Upper lobe of left lung (tissue), 6 donors: Measurements from ENCODE around the gene RBM33. TPM values are rescaled to one million over a fixed set of nuclear protein-coding genes. Genes with fewer than 3 reads are reported as not detected.

Experiments
- ATAC-seq, 2 donors: fragments of 200-7000 bp; cut with Tn5 transposase; one replicate each; pipeline ENCODE4 v1.9.1; 2022; ENCODE audit warnings: mild to moderate bottlenecking in 2 of 2, moderate library complexity in 2 of 2; ENCODE audit not compliant: low FRiP score in 2 of 2
- DNase-seq, 2 donors: peaks; one replicate each; pipeline ENCODE4 v3.0.0-alpha.2; 2019 to 2020
- H3K27ac ChIP-seq, 4 donors: fragments of 200-600 bp; sonication (generic); one replicate each; pipeline ENCODE4 v1.5.1; 2016 to 2019
- H3K27me3 ChIP-seq, 4 donors: fragments of 200-600 bp; sonication (generic); one replicate each; pipeline ENCODE4 v1.5.1; 2017 to 2019
- H3K36me3 ChIP-seq, 4 donors: fragments of 200-600 bp; sonication (generic); one replicate each; pipeline ENCODE4 v1.5.1; 2016 to 2019
- H3K4me1 ChIP-seq, 4 donors: fragments of 200-600 bp; sonication (generic); one replicate each; pipeline ENCODE4 v1.5.1; 2018 to 2019
- H3K4me3 ChIP-seq, 4 donors: fragments of 200-600 bp; sonication (generic); one replicate each; pipeline ENCODE4 v1.5.1; 2017 to 2019; ENCODE audit warnings: mild to moderate bottlenecking in 2 of 4, moderate library complexity in 1 of 4
- H3K9me3 ChIP-seq, 4 donors: fragments of 200-600 bp; sonication (generic); one replicate each; pipeline ENCODE4 v1.5.1; 2018 to 2019
- EP300 ChIP-seq, 4 donors: sonication (generic); formaldehyde crosslinking; IDR thresholded peaks; one replicate each; pipeline ENCODE4 v1.5.1; 2017; ENCODE audit warnings: antibody characterized with exemption in 4 of 4, control low read depth in 2 of 4
- POLR2A ChIP-seq, 4 donors: fragments of 450-650 bp; IDR thresholded peaks; one replicate each; pipeline ENCODE4 v1.5.1; 2016 to 2017; ENCODE audit warnings: antibody characterized with exemption in 4 of 4, mild to moderate bottlenecking in 2 of 4
- POLR2AphosphoS5 ChIP-seq, 2 donors: sonication (generic); formaldehyde crosslinking; IDR thresholded peaks; one replicate each; pipeline ENCODE4 v1.5.1; 2017; ENCODE audit warnings: antibody characterized with exemption in 2 of 2
- WGBS, 2 donors: methylation state at CpG; one replicate each; pipeline ENCODE4 v1.1.5; 2017 to 2018; 5-methylcytosine and 5-hydroxymethylcytosine counted together
- total RNA-seq, 6 donors: library from RNA; depleted of rRNA in 4 of 6; stranded (reverse); fragments of >200 nt in 4 of 6; gene quantifications; one replicate each; pipeline versions ENCODE4 v1.1.0 to v1.2.1, GENCODE V29; 2016 to 2021
- TF ChIP-seq, protein P1 (sequence below), 6 experiments: fragments of 450-650 bp in 4 of 6; fragments of 200-600 bp in 2 of 6; sonication (generic) in 2 of 6; IDR thresholded peaks; one replicate each; pipeline ENCODE4 v1.5.1; 2016 to 2019; ENCODE audit warnings: antibody characterized with exemption in 6 of 6
- donor health status: DM: no; HTN: no; CAD: no; lungs with moderate emphysema.
- donor health status: DM: no; HTN: yes; CAD: no; lungs with severe emphysema.

The RBM33 gene
- total RNA-seq, 6 donors from 2014 or later: 40.6 to 179 (median 76.4) TPM

DNA sequence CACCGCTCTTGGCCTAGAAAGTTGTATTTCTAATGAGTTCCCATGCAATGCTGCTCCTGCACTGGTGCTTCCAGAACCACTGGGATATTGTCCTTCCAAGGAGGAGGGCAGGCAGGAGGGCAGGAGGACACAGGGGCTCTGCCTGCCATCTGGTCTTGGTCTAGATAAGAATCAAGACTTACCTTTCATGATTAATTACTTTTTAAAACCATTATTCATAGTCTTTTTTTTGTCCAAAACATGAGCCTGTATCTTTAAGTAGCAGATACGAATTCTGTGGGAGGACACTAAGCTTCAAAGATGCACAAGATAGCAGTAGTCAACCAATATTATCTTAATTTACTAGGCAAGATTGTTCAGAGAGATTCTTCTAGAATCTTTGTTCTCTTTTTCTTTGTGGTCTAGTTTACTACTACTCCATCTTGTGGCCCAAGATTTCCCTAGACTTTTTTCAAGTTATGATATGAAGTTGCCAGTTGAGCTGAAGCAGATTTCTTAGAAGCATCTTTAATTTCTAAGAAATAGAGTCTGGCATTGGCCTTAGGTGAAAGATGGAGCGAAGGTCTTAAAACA, 57.6 kb downstream of the RBM33 start:
- TF ChIP-seq, protein P1, sequence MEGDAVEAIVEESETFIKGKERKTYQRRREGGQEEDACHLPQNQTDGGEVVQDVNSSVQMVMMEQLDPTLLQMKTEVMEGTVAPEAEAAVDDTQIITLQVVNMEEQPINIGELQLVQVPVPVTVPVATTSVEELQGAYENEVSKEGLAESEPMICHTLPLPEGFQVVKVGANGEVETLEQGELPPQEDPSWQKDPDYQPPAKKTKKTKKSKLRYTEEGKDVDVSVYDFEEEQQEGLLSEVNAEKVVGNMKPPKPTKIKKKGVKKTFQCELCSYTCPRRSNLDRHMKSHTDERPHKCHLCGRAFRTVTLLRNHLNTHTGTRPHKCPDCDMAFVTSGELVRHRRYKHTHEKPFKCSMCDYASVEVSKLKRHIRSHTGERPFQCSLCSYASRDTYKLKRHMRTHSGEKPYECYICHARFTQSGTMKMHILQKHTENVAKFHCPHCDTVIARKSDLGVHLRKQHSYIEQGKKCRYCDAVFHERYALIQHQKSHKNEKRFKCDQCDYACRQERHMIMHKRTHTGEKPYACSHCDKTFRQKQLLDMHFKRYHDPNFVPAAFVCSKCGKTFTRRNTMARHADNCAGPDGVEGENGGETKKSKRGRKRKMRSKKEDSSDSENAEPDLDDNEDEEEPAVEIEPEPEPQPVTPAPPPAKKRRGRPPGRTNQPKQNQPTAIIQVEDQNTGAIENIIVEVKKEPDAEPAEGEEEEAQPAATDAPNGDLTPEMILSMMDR (IDR thresholded peaks at IDR 0.05): no peak
- TF ChIP-seq POLR2AphosphoS5 (IDR thresholded peaks at IDR 0.05) (no peak), POLR2A (IDR thresholded peaks at IDR 0.05) (no peak), EP300 (IDR thresholded peaks at IDR 0.05) (no peak)
- Histone ChIP-seq H3K4me1 (no peaks in the 10 kb centered on the region), H3K9me3 (no peaks in the 10 kb centered on the region), H3K27ac (no peak overlapping the region), H3K4me3 (no peak overlapping the region), H3K36me3 (peaks cover 10 to 58% (median 26%) of the 10 kb centered on the region in 4 donors), H3K27me3 (no peaks in the 10 kb centered on the region)
- ATAC-seq (no peak), DNase-seq (no peak)
- WGBS, 2 donors: 95 to 97% methylated on average over 3 of the region's 3 CpGs

DNA sequence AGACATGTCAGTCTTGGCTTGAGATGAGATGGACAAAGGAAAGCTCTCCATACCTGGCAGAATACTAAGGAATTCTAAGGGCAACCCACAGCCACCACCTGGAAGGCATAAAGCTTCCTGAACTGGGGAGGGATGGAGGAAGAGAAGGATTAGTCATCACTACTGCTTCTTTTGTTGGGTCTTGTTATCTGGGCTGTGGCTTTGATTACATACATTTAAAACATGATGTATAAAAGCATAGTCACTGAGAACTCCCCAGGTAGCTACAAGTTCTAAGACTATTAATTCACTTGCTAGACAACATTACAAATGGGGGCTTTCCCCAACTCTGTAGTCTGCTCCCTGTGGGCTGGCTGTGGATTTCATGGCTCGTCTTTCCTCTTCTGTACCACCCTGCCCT, 58.2 kb downstream of the RBM33 start:
- H3K4me1 ChIP-seq: no peaks in the 10 kb centered on the region
- TF ChIP-seq POLR2A (IDR thresholded peaks at IDR 0.05): no peak
- TF ChIP-seq, protein P1 (IDR thresholded peaks at IDR 0.05): no peak
- TF ChIP-seq EP300 (IDR thresholded peaks at IDR 0.05): no peak
- no peak for TF ChIP-seq POLR2AphosphoS5 (IDR thresholded peaks at IDR 0.05)
- no peak for ATAC-seq
- no peak for DNase-seq
- no peaks in the 10 kb centered on the region for H3K9me3 ChIP-seq
- H3K27me3 ChIP-seq: no peaks in the 10 kb centered on the region
- peaks cover 16 to 64% (median 28%) of the 10 kb centered on the region in 4 donors for H3K36me3 ChIP-seq
- H3K4me3 ChIP-seq: no peak overlapping the region
- H3K27ac ChIP-seq: no peak overlapping the region
- WGBS, 2 donors: 93 to 95% methylated on average over 1 of the region's 1 CpG

DNA sequence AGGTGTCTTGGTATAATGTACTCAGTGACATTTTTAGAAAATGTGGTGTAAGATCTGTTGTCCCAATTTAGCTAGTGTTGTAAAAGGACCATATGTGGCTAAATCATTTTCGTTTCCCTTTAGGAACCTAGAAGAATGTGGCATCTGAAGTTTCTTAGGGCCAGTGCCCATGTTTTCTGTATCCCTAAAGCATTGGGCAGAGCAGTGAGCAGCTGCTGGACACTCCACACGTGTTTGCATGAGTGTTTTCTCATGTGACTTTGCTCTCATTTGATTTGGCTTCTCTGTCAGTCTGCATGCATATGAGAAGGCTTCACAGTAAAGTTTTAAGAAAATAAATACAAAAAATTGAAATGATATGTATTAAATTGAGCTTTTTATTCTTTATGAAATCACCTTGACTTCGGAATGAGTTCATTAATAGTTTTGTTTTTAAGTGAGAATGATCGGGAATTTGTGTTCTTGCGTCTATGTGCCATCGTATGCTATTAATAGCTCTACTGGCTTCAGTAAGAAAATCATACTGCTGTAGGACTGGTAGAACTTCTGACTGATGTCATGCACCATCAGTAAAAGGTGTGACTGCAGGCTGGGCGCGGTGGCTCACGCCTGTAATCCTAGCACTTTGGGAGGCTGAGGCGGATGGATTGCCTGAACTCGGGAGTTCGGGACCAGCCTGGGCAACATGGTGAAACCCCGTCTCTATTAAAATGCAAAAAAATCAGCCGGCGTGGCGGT, 61.3 kb downstream of the RBM33 start:
- 94 to 95% methylated on average over 16 of the region's 16 CpGs for WGBS, 2 donors
- ATAC-seq: no peak
- TF ChIP-seq POLR2A (IDR thresholded peaks at IDR 0.05) (no peak), POLR2AphosphoS5 (IDR thresholded peaks at IDR 0.05) (no peak), EP300 (IDR thresholded peaks at IDR 0.05) (no peak)
- TF ChIP-seq, protein P1 (IDR thresholded peaks at IDR 0.05): no peak
- DNase-seq: no peak
- H3K4me3 ChIP-seq: no peak overlapping the region
- H3K27me3 ChIP-seq: no peaks in the 10 kb centered on the region
- no peaks in the 10 kb centered on the region for H3K4me1 ChIP-seq
- no peak overlapping the region for H3K27ac ChIP-seq
- H3K9me3 ChIP-seq: no peaks in the 10 kb centered on the region
- H3K36me3 ChIP-seq: peaks cover 25 to 89% (median 45%) of the 10 kb centered on the region in 4 donors

DNA sequence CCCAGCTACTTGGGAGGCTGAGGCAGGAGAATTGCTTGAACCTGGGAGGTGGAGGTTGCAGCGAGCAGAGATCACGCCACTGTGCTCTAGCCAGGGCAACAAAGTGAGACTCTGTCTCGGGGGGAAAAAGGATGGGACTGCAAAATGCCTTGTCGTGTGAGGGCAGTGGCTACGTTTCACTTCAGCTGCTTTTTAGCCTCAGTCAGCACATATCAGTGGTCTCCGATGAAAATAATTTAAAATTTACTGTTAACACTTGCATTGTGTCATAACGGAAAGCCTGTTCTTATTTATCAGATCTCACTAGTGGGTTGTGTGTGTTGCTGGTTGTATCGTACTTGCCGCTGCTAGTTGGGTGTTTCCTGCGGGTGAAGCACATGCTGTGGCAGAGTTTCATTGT, 61.9 kb downstream of the RBM33 start:
- H3K4me3 ChIP-seq: no peak overlapping the region
- 93 to 95% methylated on average over 10 of the region's 10 CpGs for WGBS, 2 donors
- no peaks in the 10 kb centered on the region for H3K27me3 ChIP-seq
- H3K27ac ChIP-seq: no peak overlapping the region
- DNase-seq (no peak), ATAC-seq (no peak)
- peaks cover 25 to 89% (median 46%) of the 10 kb centered on the region in 4 donors for H3K36me3 ChIP-seq
- no peaks in the 10 kb centered on the region for H3K9me3 ChIP-seq
- TF ChIP-seq, protein P1 (IDR thresholded peaks at IDR 0.05): no peak
- TF ChIP-seq POLR2AphosphoS5 (IDR thresholded peaks at IDR 0.05) (no peak), EP300 (IDR thresholded peaks at IDR 0.05) (no peak), POLR2A (IDR thresholded peaks at IDR 0.05) (no peak)
- no peaks in the 10 kb centered on the region for H3K4me1 ChIP-seq
